Activated CD4-positive, alpha-beta T cell treated with anti-CD3 and anti-CD28 coated beads, Interleukin-2, Interleukin-6, amounts not matched to agents 100 ng/mL and 50 ng/mL, durations not matched to agents 16 hours and 8 hours (primary cell): ENCODE data around the gene KLK7.
A peak's percentile ranks its signal among the peaks of the same experiment; 100 is the strongest.

Source experiments
- DNase-seq: peaks from one replicate; pipeline ENCODE4 v3.0.0-alpha.2; 2020

KLK7 gene

GRCh38 chr19:50983625-50984292 is at the start of gene KLK7:
KLK7 (minus strand) TSS chr19:50983917; CDS start chr19:50982399, 1,518 bp downstream.
- DNase-seq, result no peak

GRCh38 chr19:51031880-51032225 is 48.1 kb upstream of the KLK7 start:
- DNase-seq, result no peak

- DNase-seq, result no peak
Observed at GRCh38 chr19:51031220-51031879, 47.6 kb upstream of the KLK7 start.

- DNase-seq, result no peak
Observed at GRCh38 chr19:51030631-51031030, 46.9 kb upstream of the KLK7 start.

GRCh38 chr19:51029718-51030117 is 46.0 kb upstream of the KLK7 start:
- DNase-seq, result no peak

GRCh38 chr19:51027873-51028272 is 44.2 kb upstream of the KLK7 start:
- DNase-seq, result no peak

- no peak for DNase-seq
Observed at GRCh38 chr19:51027126-51027806, 43.5 kb upstream of the KLK7 start.

- DNase-seq, result no peak
Observed at GRCh38 chr19:51026554-51026831, 42.8 kb upstream of the KLK7 start, which contains the start of gene KLK11. KLK11 (minus strand) TSS chr19:51026616; CDS start chr19:51025631, 985 bp downstream.

GRCh38 chr19:51025809-51026553 is 42.3 kb upstream of the KLK7 start:
- no peak for DNase-seq

- no peak for DNase-seq
Observed at GRCh38 chr19:51025401-51025800, 41.7 kb upstream of the KLK7 start.

GRCh38 chr19:51024924-51025323 is 41.2 kb upstream of the KLK7 start:
- DNase-seq, result no peak

GRCh38 chr19:51023946-51024345 is 40.2 kb upstream of the KLK7 start:
- DNase-seq, result no peak

- DNase-seq, result no peak
Observed at GRCh38 chr19:51022526-51022925, 38.8 kb upstream of the KLK7 start.

GRCh38 chr19:51020988-51021651 is 37.4 kb upstream of the KLK7 start:
- peak; percentile 23 for DNase-seq

GRCh38 chr19:51019544-51019925 is 35.8 kb upstream of the KLK7 start, which contains the start of gene KLK10:
KLK10 (minus strand) TSS chr19:51019709; CDS start chr19:51019130, 579 bp downstream.
- no peak for DNase-seq

GRCh38 chr19:51018745-51019543 is 35.2 kb upstream of the KLK7 start:
- DNase-seq, result no peak

GRCh38 chr19:51016798-51017683 is 33.3 kb upstream of the KLK7 start:
- peak; percentile 19 for DNase-seq

- DNase-seq, result no peak
Observed at GRCh38 chr19:51015691-51016267, 32.1 kb upstream of the KLK7 start.

- no peak for DNase-seq
Observed at GRCh38 chr19:51014242-51014641, 30.5 kb upstream of the KLK7 start.

- no peak for DNase-seq
Observed at GRCh38 chr19:51012661-51013190, 29.0 kb upstream of the KLK7 start.
